Adipocyte (in vitro differentiated cells): Measurements from ENCODE around the gene RRAD.
"Not testable (repeated sequence)": the region's sequence is repeated elsewhere in the genome, so short reads cannot be mapped to it uniquely, and the experiment has no call there.

Experiments used
- DNase-seq: peaks from one replicate; pipeline ENCODE4 v3.0.0-alpha.2; 2015; ENCODE audit warnings: low read depth
- H3K27me3 ChIP-seq: replicated peaks from 2 replicates; pipeline ENCODE4 v1.7.0; 2013; ENCODE audit warnings: mild to moderate bottlenecking, low read length, moderate library complexity; ENCODE audit not compliant: control insufficient read depth, insufficient read depth
- H3K36me3 ChIP-seq: 2 replicates; pipeline ENCODE4 v1.7.0; 2013; ENCODE audit warnings: low read length, mild to moderate bottlenecking, moderate library complexity; ENCODE audit not compliant: control insufficient read depth, insufficient read depth, severe bottlenecking
- H3K4me1 ChIP-seq: 2 replicates; pipeline ENCODE4 v1.7.0; 2013; ENCODE audit warnings: mild to moderate bottlenecking, low read length, moderate library complexity; ENCODE audit not compliant: control insufficient read depth, insufficient read depth
- H3K4me3 ChIP-seq: 2 replicates; pipeline ENCODE4 v1.7.0; 2013; ENCODE audit warnings: mild to moderate bottlenecking, low read length, moderate library complexity
- H3K9ac ChIP-seq: 2 replicates; pipeline ENCODE4 v1.7.0; 2013; ENCODE audit warnings: mild to moderate bottlenecking, low read length, moderate library complexity
- H3K9me3 ChIP-seq: 2 replicates; pipeline ENCODE4 v1.7.0; 2013; ENCODE audit warnings: mild to moderate bottlenecking, low read length, moderate library complexity; ENCODE audit not compliant: control insufficient read depth

RRAD gene

DNA sequence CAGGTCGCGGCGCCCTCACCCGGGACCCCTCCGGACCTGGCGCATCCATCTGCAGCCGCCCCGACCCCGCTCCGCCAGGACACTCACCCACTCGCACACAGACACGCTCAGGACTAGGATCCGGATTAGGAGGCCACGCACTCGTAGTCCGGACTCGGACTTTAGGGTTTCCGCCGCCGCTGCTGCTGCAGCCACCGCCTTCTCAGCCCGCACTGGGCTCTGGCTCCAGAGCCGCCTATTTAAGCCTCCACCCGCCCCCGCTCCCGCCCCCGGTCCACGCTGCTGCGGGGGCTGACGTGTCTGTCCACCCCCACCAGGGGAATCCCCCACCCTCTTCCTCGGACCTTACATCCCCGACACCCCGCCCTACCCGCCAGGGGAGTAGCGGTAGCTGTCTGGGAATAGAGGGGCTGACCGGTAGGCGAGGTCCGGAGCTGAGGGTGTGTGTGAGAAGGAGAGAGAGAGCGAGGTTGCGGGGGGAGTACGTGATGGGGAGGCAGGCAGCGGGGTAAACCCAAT, at the start of gene RRAD:
TSS of gene RRAD (minus strand) at position 214 of the 519 bp plus-strand sequence. CDS start 356 bp downstream, outside the sequence.
- peak within 1 kb of the TSS; percentile 23 for H3K4me3 ChIP-seq
- DNase-seq = peak; percentile 54
- no peak within 1 kb of the TSS for H3K9ac ChIP-seq
- peaks cover 11% of the 10 kb centered on the region for H3K27me3 ChIP-seq
- no peaks in the 10 kb centered on the region for H3K36me3 ChIP-seq
- H3K9me3 ChIP-seq = no peaks in the 10 kb centered on the region
- peaks cover 39% of the 10 kb centered on the region for H3K4me1 ChIP-seq

GRCh38 chr16:66974932-66975246, 49.6 kb upstream of the RRAD start:
- H3K9ac ChIP-seq, H3K27me3 ChIP-seq, DNase-seq, H3K9me3 ChIP-seq, H3K4me3 ChIP-seq, H3K4me1 ChIP-seq, H3K36me3 ChIP-seq: not testable (repeated sequence)

DNA sequence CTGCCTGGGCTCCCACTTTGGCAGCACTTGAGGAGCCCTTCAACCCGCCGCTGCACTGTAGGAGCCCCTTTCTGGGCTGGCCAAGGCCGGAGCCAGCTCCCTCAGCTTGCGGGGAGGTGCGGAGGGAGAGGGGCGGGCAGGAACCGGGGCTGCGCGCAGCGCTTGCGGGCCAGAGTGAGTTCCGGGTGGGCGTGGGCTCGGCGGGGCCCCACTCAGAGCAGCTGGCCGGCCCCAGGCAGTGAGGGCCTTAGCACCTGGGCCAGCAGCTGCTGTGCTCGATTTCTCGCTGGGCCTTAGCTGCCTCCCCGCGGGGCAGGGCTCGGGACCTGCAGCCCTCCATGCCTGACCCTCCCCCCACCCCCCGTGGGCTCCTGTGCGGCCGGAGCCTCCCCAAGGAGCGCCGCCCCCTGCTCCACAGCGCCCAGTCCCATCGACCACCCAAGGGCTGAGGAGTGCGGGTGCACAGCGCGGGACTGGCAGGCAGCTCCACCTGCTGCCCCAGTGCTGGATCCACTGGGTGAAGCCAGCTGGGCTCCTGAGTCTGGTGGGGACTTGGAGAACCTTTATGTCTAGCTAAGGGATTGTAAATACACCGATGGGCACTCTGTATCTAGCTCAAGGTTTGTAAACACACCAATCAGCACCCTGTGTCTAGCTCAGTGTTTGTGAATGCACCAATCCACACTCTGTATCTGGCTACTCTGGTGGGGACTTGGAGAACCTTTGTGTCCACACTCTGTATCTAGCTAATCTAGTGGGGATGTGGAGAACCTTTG, 49.0 kb upstream of the RRAD start:
- not testable (repeated sequence) for H3K9ac ChIP-seq, H3K4me1 ChIP-seq, H3K27me3 ChIP-seq, H3K36me3 ChIP-seq, DNase-seq, H3K9me3 ChIP-seq, H3K4me3 ChIP-seq

GRCh38 chr16:66973716-66974115, 48.4 kb upstream of the RRAD start:
- H3K9ac ChIP-seq = no peak overlapping the region
- DNase-seq = no peak
- H3K9me3 ChIP-seq = no peaks in the 10 kb centered on the region
- no peaks in the 10 kb centered on the region for H3K4me1 ChIP-seq
- no peak overlapping the region for H3K4me3 ChIP-seq
- no peaks in the 10 kb centered on the region for H3K36me3 ChIP-seq
- H3K27me3 ChIP-seq = no peaks in the 10 kb centered on the region

DNA sequence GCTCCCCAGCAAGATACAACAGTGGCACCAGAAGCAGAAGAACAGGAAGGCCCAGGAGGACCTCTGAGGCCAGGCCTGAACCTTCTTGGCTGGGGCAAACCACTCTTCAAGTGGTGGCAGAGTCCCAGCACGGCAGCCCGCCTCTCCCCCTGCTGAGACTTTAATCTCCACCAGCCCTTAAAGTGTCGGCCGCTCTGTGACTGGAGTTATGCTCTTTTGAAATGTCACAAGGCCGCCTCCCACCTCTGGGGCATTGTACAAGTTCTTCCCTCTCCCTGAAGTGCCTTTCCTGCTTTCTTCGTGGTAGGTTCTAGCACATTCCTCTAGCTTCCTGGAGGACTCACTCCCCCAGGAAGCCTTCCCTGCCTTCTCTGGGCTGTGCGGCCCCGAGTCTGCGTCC, 47.6 kb upstream of the RRAD start:
- Histone ChIP-seq H3K9ac (no peak overlapping the region), H3K36me3 (no peaks in the 10 kb centered on the region), H3K4me1 (no peaks in the 10 kb centered on the region), H3K4me3 (no peak overlapping the region), H3K27me3 (no peaks in the 10 kb centered on the region), H3K9me3 (no peaks in the 10 kb centered on the region)
- DNase-seq = no peak

DNA sequence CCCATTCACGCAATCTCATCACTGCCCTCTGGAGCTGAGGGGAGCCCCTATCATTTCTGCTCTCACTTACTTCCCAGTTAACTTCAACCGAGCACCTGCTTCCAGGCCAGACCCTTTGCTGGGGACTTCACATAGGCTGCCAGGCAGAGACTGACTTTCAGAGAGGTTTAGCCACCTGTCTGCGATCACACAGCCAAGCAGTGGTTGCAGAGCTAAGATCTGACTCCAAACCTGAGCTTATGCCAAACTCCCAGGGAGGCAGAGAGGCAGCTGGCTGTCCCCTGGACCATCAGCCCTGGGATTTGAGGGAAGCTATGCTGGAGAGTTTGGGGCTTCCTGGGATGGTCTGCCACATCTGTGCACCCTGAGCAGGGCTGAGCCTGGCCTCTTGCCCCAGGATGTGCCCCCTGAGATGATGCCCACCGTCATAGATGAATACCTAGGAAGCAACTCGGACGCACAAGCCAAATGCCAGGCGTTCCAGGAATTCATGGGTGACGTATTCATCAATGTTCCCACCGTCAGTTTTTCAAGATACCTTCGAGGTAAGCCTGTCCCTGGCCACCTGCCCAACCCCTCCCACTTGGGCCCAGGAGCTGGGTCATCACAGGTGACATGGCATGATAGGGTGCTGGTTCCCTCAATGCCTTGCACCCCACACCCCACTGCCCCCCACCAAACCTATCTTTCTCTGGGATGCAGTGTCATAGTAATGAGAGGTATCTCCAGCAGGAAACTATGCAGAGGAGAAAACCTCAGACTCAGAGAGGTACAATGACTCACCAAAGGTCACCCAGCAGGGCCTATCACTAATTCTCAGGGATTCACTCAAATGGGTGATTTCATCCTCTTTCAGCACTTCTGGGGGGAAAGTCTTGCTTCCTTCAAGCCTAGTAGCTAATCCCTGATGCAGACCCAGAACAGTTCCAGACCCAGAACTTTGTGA, 45.7 kb upstream of the RRAD start:
- no peak overlapping the region for H3K9ac ChIP-seq
- H3K4me1 ChIP-seq = no peaks in the 10 kb centered on the region
- no peaks in the 10 kb centered on the region for H3K9me3 ChIP-seq
- no peak overlapping the region for H3K4me3 ChIP-seq
- peaks cover 11% of the 10 kb centered on the region for H3K27me3 ChIP-seq
- H3K36me3 ChIP-seq = no peaks in the 10 kb centered on the region
- no peak for DNase-seq

- peaks cover 31% of the 10 kb centered on the region for H3K27me3 ChIP-seq
- H3K9me3 ChIP-seq = no peaks in the 10 kb centered on the region
- H3K9ac ChIP-seq = no peak overlapping the region
- peaks cover 8% of the 10 kb centered on the region for H3K4me1 ChIP-seq
- DNase-seq = no peak
- H3K36me3 ChIP-seq = no peaks in the 10 kb centered on the region
- no peak overlapping the region for H3K4me3 ChIP-seq
These were observed 43.5 kb upstream of the RRAD start for GRCh38 chr16:66968847-66969246.

GRCh38 chr16:66964049-66964448, 38.7 kb upstream of the RRAD start:
- H3K9me3 ChIP-seq = no peaks in the 10 kb centered on the region
- H3K36me3 ChIP-seq = no peaks in the 10 kb centered on the region
- peaks cover 18% of the 10 kb centered on the region for H3K4me1 ChIP-seq
- no peak for DNase-seq
- no peak overlapping the region for H3K9ac ChIP-seq
- H3K4me3 ChIP-seq = no peak overlapping the region
- peaks cover 31% of the 10 kb centered on the region for H3K27me3 ChIP-seq

DNA sequence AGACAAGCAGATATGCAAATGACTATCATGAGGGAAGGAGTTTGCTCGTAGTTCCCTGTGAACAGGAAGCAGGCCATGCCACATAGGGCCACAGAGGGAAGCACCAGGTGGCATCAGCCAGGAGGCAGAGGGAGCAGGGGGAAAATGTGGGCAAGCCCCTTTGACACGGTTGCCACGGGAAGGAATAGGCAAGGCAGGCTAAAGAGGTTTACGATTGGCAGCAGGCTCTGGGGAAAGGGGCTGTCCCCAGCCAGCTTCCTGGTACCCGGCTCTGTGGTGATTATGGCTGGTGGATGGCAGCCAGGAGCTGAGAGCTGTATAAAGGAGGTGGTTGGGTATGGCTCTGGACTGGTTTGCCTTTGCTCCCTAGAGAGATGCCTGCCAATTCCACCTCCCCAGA, 36.6 kb upstream of the RRAD start:
- Histone ChIP-seq H3K9me3 (no peaks in the 10 kb centered on the region), H3K36me3 (no peaks in the 10 kb centered on the region), H3K4me1 (peaks cover 18% of the 10 kb centered on the region), H3K4me3 (no peak overlapping the region), H3K9ac (no peak overlapping the region), H3K27me3 (peaks cover 25% of the 10 kb centered on the region)
- DNase-seq = no peak

DNA sequence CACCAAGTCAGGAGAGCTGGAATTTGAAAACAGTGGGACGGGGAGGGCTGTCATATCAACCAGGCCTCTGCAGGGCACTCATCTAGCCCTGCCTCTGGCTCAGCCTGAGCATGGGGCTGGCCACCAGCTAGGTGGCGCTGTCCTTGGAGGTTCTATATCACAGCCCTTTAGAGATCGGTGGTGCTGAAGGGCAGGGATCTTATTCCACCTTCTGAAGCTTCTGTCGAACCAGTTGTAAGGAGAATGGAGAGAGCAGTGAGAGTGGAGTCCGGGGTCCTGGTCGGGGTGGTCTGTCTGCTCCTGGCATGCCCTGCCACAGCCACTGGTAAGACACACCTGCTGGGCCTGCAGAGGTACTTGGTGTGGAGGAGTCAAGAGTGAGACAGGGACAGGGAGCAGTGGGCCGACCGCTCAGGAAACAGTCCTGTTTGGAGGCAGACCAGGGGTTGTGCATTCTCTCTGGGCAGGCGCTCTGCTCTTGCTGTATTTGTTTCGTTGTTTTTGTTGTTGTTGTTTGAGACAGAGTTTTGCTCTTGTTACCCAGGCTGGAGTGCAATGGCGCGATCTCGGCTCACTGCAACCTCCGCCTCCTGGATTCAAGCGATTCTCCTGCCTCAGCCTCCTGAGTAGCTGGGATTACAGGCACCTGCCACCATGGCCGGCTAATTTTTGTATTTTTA, 35.9 kb upstream of the RRAD start, which contains the start of gene CES3:
TSS of gene CES3 (plus strand) at position 202 of the 680 bp plus-strand sequence. CDS start at position 244, 42 bp downstream.
- H3K9me3 ChIP-seq = no peaks in the 10 kb centered on the region
- H3K27me3 ChIP-seq = peaks cover 22% of the 10 kb centered on the region
- no peak within 1 kb of the TSS for H3K9ac ChIP-seq
- DNase-seq = peak; percentile 69
- peaks cover 18% of the 10 kb centered on the region for H3K4me1 ChIP-seq
- no peaks in the 10 kb centered on the region for H3K36me3 ChIP-seq
- H3K4me3 ChIP-seq = no peak within 1 kb of the TSS

- Histone ChIP-seq H3K4me3 (no peak overlapping the region), H3K4me1 (peaks cover 18% of the 10 kb centered on the region), H3K9ac (no peak overlapping the region), H3K9me3 (no peaks in the 10 kb centered on the region), H3K36me3 (no peaks in the 10 kb centered on the region), H3K27me3 (peaks cover 15% of the 10 kb centered on the region)
- no peak for DNase-seq
These were observed 34.9 kb upstream of the RRAD start for GRCh38 chr16:66960270-66960669.
